Activated CD4-positive, CD25-positive, alpha-beta regulatory T cell treated with anti-CD3 and anti-CD28 coated beads, Interleukin-2, amount 50 U/mL, for 16 hours (primary cell): Measurements from ENCODE around the gene EDNRB.
"Not testable (repeated sequence)": the region's sequence is repeated elsewhere in the genome, so short reads cannot be mapped to it uniquely, and the experiment has no call there.

Experiments
- DNase-seq: peaks from one replicate; pipeline ENCODE4 v3.0.0-alpha.2; 2020; ENCODE audit warnings: low read depth, low spot score

EDNRB gene

GRCh38 chr13:77918391-77919245 is at the start of gene EDNRB:
Gene EDNRB, minus strand, starts transcription at chr13:77918831. Its CDS starts 258 bp downstream, at chr13:77918573.
- no peak for DNase-seq

- DNase-seq: no peak
Observed at GRCh38 chr13:77966671-77967070, 48.0 kb upstream of the EDNRB start.

- DNase-seq: no peak
Observed at GRCh38 chr13:77952737-77953136, 34.1 kb upstream of the EDNRB start.

GRCh38 chr13:77952276-77952675 is 33.6 kb upstream of the EDNRB start:
- no peak for DNase-seq

GRCh38 chr13:77946522-77946921 is 27.9 kb upstream of the EDNRB start:
- DNase-seq: no peak

- not testable (repeated sequence) for DNase-seq
Observed at GRCh38 chr13:77935063-77935462, 16.4 kb upstream of the EDNRB start.

GRCh38 chr13:77930430-77930829 is 11.8 kb upstream of the EDNRB start:
- DNase-seq: no peak

- DNase-seq: no peak
Observed at GRCh38 chr13:77928909-77929308, 10.3 kb upstream of the EDNRB start.

- no peak for DNase-seq
Observed at GRCh38 chr13:77925616-77926015, 7.0 kb upstream of the EDNRB start.

- DNase-seq: no peak
Observed at GRCh38 chr13:77919921-77920294, 1.3 kb upstream of the EDNRB start.

GRCh38 chr13:77919246-77919920 is 752 bp upstream of the EDNRB start:
- no peak for DNase-seq

GRCh38 chr13:77916488-77916887 is 2.1 kb downstream of the EDNRB start:
- no peak for DNase-seq

GRCh38 chr13:77915686-77916085 is 2.9 kb downstream of the EDNRB start:
- DNase-seq: no peak

GRCh38 chr13:77913003-77913402 is 5.6 kb downstream of the EDNRB start:
- DNase-seq: no peak

- no peak for DNase-seq
Observed at GRCh38 chr13:77911751-77912150, 6.9 kb downstream of the EDNRB start.

GRCh38 chr13:77909827-77910226 is 8.8 kb downstream of the EDNRB start:
- no peak for DNase-seq

GRCh38 chr13:77908531-77908930 is 10.1 kb downstream of the EDNRB start:
- DNase-seq: no peak

- DNase-seq: no peak
Observed at GRCh38 chr13:77907666-77908341, 10.8 kb downstream of the EDNRB start.

GRCh38 chr13:77904031-77904430 is 14.6 kb downstream of the EDNRB start:
- no peak for DNase-seq

- DNase-seq: no peak
Observed at GRCh38 chr13:77903435-77903834, 15.2 kb downstream of the EDNRB start.

GRCh38 chr13:77902319-77902963 is 16.2 kb downstream of the EDNRB start:
- no peak for DNase-seq

GRCh38 chr13:77898097-77898496 is 20.5 kb downstream of the EDNRB start:
- no peak for DNase-seq
